ENCODE measurements around the gene CAMK4.
A peak's percentile ranks its signal among the peaks of the same experiment; 100 is the strongest.
"Not testable (repeated sequence)": the region's sequence is repeated elsewhere in the genome, so short reads cannot be mapped to it uniquely, and the experiment has no call there.

CAMK4 gene

GRCh38 chr5:111256128-111256527, 31.9 kb downstream of the CAMK4 start:
- DNase-seq (ENCODE audit: low read depth in 2 of 2), result no peak

- DNase-seq (ENCODE audit: low read depth in 2 of 2), result not testable (repeated sequence)
Measured at GRCh38 chr5:111257610-111258009, 33.4 kb downstream of the CAMK4 start.

- DNase-seq (ENCODE audit: low read depth in 2 of 2), result no peak
Measured at GRCh38 chr5:111259636-111260035, 35.5 kb downstream of the CAMK4 start.

- DNase-seq (ENCODE audit: low read depth in 2 of 2), result no peak
Measured at GRCh38 chr5:111261610-111262009, 37.4 kb downstream of the CAMK4 start.

DNA sequence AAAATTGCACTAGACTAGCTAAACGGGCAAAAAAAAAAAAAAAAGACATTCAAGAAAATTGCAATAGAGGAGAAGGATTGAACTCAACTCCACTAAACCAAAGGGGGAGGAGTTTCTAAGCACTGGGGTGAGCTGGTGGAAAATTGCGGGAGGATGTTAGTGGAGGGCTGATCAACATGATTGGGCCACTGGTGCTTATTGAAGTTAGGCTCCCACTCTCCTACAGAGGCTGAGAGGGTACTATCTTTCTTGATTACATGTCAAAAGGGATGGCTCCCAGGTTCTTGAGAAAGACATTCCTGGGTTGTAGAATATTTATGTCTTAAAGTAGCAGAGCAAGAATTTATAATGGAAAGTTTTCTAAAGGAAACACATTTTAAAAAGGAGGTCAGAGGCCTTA, 38.0 kb downstream of the CAMK4 start:
- no peak for DNase-seq (ENCODE audit: low read depth in 2 of 2)

DNA sequence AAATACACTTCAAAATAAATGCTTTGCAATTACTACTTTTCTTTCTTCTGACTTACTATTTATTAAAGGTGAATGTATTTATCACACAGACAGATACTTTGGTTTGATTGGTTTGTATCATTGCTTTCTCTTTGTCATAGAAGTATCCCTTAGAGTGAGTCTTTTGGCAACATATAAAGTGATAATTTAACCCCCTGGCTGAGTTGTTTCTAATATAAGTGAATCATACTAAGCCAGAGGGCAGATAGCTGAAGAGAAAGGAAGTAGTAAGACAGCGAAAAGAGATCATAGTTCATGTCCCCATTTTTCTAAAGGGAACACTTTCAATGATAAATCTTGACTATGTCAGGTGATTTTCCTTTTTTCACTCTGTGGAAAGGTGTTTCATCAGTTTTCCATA, 38.6 kb downstream of the CAMK4 start:
- DNase-seq (ENCODE audit: low read depth in 2 of 2), result no peak

- no peak for DNase-seq (ENCODE audit: low read depth in 2 of 2)
Measured at GRCh38 chr5:111266491-111266890, 42.3 kb downstream of the CAMK4 start.

GRCh38 chr5:111268300-111268699, 44.1 kb downstream of the CAMK4 start:
- DNase-seq (ENCODE audit: low read depth in 2 of 2), result no peak

- DNase-seq (ENCODE audit: low read depth in 2 of 2), result no peak
Measured at GRCh38 chr5:111271885-111272284, 47.7 kb downstream of the CAMK4 start.

- DNase-seq (ENCODE audit: low read depth in 2 of 2), result no peak
Measured at GRCh38 chr5:111277061-111277460, 52.9 kb downstream of the CAMK4 start.

GRCh38 chr5:111278858-111279504, 54.8 kb downstream of the CAMK4 start:
- peak; percentile 90 for DNase-seq (ENCODE audit: low read depth in 2 of 2)

DNA sequence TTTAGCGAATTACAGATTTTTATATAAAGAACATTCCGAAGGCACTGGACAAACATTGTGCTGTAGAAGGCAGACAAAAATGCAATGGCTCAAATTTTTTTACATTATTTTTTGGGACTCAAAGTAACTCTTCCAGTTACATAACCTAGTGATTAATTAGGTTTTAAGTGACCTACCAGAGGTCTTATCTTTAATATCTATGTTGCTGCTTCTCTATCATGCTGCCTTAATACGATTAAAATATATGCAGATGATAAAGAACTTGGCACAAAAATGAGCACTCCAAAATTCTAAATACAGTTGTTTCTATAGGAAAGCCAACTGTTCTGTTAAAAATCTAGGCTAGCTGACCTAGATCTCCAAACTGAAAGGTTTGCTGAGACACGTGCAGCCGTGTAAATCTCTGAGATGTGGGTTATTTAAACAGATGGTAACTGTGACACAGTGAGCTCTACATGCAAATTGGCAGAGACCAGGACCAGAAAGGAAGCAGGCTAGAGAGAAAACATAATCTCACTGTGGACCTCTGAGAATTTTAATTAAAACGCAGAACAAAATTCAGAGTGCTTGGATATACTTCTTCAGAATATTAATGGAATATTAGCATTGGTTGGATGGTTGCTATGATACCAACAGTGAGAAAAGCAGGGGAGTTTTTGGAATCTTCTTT, 56.2 kb downstream of the CAMK4 start:
- no peak for DNase-seq (ENCODE audit: low read depth in 2 of 2)

DNA sequence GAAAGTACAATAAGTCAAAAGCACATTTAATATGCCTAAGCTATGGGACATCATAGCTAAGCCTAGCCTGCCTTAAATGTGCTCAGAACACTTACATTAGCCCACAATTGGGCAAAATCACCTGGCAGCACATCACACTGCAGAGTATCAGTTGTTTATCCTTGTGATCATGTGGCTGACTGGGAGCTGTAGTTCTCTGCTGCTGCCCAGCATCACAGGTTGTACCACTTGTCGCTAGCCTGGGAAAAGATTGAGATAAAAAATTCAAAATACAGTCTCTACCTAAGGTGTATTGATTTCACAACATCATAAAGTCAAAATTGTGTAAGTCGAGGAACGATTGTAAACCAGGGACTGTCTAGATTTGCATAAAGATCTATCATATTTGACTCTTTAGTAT, 58.6 kb downstream of the CAMK4 start:
- DNase-seq (ENCODE audit: low read depth in 2 of 2), result no peak

DNA sequence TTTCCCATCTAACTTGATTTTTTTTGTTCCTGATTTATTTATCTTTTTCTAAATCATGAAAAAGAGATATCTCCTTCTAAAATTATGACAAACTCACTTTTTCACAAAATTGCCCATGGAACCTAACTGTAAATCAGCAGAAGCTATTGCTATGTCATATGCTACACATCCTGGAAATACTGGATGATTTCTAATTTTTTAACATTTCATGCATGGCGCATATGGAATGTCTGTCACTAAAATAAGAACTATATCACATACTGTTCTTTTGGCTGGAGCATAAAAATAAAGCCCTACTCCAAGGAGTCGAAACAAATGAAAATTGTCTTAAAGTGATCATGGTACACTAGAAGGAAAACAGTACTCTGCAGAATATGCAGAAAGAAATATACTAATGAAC, 60.6 kb downstream of the CAMK4 start:
- no peak for DNase-seq (ENCODE audit: low read depth in 2 of 2)

DNA sequence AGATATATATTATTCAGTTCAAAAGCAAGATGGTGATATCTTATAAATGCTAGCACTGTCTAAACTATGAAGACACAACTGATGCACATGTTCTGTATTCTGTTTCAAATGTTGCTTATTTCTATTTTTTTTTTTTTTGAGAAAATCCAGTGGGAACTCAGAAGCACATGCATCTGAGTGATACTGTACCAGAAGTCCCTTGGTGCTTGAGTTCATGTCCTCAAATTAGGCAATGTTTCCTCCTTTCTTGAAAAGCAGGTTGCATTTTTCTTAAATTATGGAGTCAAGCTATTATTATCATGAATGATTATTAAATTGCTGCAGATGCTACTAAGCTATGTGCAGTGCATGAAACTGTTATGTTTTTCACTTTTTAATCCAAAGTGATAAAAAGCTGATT, 70.4 kb downstream of the CAMK4 start:
- DNase-seq (ENCODE audit: low read depth in 2 of 2), result no peak

GRCh38 chr5:111295649-111296048, 71.5 kb downstream of the CAMK4 start:
- DNase-seq (ENCODE audit: low read depth in 2 of 2), result no peak

DNA sequence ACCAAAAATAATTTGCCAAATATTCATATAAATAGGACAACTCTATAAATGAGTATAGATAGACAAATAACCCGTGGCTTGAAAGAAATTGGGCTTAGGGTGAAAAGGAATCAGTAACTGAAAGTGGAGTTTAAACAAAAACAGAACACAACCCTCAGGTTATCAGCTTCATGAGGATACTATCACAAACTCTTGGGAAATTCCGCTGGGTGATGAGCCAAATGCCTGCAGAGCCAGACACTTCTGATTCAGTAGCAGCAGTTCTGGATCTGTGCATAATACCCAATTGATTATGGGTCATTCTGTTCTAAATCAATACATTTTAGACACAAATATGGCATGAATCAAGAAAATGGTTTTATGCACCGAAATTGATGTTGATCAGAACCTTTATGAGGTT, 72.4 kb downstream of the CAMK4 start:
- DNase-seq (ENCODE audit: low read depth in 2 of 2), result no peak

DNA sequence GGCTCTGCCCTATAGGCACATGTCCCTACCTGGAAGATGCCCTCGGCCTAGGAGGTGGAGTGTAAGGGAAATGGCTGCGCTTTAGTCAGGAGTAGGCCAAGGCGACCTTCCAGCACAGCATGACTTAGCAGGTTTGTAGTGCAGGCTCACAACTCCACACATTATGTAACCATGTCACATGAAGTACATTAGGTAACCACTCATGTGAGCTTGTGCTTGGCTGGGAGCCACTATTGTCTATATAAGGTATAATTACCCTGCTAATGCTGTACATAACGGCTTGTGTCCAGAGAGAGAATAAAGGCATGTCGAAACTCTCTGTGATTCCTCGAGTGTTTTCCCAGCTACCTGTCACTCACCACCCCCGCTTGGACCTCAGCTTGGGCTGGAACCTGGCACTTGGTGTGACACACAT, 74.9 kb downstream of the CAMK4 start:
- DNase-seq (ENCODE audit: low read depth in 2 of 2), result no peak

DNA sequence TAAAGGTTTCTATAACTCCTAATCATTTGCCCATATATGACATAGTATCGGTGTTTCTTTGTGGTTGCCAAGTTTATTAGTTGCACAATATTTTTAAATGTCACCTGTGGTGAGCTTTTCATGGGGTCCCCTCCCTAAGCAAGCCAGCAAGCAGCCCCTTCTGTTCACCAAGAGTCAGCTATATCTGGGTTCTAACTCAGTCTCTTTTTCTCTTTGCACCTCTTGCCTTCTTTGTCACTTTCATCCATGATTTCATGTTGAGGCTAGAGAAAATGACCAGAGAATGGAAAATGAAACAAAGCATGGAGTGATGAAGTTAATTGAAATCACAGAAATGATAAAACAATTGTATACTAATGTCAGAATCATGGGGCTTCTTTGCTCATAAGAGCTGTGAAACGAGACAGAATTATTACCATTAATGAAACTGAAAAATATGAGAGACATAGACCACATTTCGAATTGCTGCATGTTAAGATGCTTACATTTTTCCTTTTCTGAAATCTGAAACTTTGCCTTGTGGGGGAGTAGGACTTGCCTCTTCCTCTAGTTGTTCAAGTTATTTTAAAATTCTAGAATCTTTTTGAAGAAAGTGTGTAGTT, 75.7 kb downstream of the CAMK4 start:
- DNase-seq (ENCODE audit: low read depth in 2 of 2), result no peak

DNA sequence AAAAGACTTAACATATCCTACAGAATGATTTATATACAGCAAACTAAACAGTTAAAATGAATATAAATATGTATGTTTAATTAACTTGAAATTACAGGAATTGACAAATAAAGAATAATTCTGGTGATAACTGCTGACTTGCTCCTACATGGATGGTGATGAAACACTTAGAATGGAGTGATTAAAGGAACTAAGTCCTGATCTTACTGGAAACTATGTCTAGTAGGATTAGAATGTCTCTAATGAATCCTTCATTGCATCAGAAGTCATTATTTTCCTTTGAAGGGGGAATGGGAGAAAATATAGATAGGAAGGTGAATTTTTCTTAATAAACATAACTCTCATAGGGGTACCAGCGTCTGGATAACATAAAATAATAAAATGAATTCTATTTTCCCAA, 77.1 kb downstream of the CAMK4 start:
- no peak for DNase-seq (ENCODE audit: low read depth in 2 of 2)

DNA sequence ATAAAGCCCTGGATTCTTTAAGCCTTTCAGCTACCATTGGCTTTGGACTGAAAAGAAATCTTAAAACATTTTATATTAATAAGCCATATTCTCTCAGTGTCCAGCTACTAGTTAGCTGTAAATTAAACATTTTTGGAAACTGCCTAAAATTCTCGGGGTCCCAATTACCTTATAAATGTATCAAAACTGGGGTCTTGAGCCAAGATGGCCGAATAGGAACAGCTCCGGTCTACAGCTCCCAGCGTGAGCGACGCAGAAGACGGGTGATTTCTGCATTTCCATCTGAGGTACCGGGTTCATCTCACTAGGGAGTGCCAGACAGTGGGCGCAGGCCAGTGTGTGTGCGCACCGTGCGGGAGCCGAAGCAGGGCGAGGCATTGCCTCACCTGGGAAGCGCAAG, 77.9 kb downstream of the CAMK4 start:
- not testable (repeated sequence) for DNase-seq (ENCODE audit: low read depth in 2 of 2)

- DNase-seq (ENCODE audit: low read depth in 2 of 2), result no peak
Measured at GRCh38 chr5:111308951-111309350, 84.8 kb downstream of the CAMK4 start.

DNA sequence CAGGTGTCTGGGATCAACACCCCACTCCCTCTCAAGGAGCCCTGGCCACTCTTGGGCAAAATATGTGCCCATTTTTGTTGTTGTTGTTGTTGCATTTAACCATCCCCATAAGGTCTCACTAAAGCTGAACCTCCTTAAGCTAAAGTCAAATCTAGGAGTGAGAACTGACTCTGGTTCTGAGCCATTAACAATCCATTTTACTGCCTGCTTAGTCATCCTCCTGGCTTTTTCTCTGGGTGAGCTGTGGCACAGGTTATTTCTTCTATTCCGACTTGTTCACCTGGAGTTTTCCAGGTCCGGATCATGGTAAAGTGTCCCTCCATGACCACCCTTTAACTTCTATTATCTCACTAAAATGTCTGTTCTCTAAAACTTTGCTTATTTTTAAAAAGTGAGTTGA, 85.2 kb downstream of the CAMK4 start:
- no peak for DNase-seq (ENCODE audit: low read depth in 2 of 2)

Measured in activated CD4-positive, alpha-beta T cell treated with anti-CD3 and anti-CD28 coated beads for 24 hours (primary cell).